Keratinocyte (primary cell): ENCODE measurements around the gene GOLIM4.

ENCODE experiments used
- CTCF ChIP-seq, 3 experiments: IDR thresholded peaks in 1 of 3; conservative IDR thresholded peaks in 1 of 3; optimal IDR thresholded peaks in 1 of 3; 2 replicates in 2 of 3; 3 replicates in 1 of 3; pipeline versions ENCODE3 to v1.5.1; 2011; ENCODE audit warnings: low read length in 3 of 3, mild to moderate bottlenecking in 3 of 3, moderate library complexity in 2 of 3, control low read depth in 1 of 3, inconsistent platforms in 1 of 3; ENCODE audit not compliant: insufficient read depth in 2 of 3; ENCODE audit errors: extremely low read depth in 1 of 3
- EZH2 ChIP-seq: IDR thresholded peaks from one replicate; pipeline ENCODE4 v1.6.1; 2012; ENCODE audit warnings: inconsistent platforms, mild to moderate bottlenecking, low read length, moderate library complexity

GRCh38 chr3:168091941-168092340 is 3.8 kb downstream of the GOLIM4 start:
- TF ChIP-seq EZH2 (no peak), CTCF (optimal IDR thresholded peaks at IDR 0.05 in 1 of 3, IDR thresholded peaks at IDR 0.05 in 1 of 3, conservative IDR thresholded peaks at IDR 0.05 in 1 of 3; ENCODE audit: extremely low read depth in 1 of 3, insufficient read depth in 2 of 3, low read length in 3 of 3) (no peak)
